IPS DF 19.7 (cell line): ENCODE data around the gene CDC34.

Source experiments
- DNase-seq: peaks from one replicate; pipeline ENCODE4 v3.0.0-alpha.2; 2013; ENCODE audit warnings: low read depth, low spot score

The CDC34 gene, protein sequence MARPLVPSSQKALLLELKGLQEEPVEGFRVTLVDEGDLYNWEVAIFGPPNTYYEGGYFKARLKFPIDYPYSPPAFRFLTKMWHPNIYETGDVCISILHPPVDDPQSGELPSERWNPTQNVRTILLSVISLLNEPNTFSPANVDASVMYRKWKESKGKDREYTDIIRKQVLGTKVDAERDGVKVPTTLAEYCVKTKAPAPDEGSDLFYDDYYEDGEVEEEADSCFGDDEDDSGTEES

DNA sequence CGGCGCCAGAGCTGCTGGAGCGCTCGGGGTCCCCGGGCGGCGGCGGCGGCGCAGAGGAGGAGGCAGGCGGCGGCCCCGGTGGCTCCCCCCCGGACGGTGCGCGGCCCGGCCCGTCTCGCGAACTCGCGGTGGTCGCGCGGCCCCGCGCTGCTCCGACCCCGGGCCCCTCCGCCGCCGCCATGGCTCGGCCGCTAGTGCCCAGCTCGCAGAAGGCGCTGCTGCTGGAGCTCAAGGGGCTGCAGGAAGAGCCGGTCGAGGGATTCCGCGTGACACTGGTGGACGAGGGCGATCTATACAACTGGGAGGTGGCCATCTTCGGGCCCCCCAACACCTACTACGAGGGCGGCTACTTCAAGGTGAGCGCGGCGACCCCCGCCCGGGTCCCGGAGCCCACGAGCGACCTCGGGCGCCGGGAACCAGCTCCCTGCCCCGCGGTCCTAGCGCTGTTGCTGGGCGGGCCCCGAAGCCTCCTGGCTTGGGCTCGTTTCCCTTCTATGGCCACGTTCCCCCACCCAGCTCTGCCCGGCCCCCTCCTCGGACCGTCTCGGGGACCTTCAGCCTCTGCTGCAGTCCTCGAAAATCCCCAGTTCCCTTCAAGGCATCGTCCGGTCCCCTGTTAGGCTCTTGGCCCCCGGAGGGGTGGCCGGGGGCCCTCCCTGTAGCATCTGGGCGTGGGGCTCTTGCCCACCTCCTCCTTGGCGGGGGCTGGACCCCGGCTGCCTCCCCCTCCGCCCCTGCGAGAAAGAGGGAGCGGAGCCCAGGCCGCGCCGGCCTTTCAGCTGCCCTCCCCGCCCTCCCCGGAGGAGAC is at the start of gene CDC34:
TSS of gene CDC34 (plus strand) at position 8 of the 808 bp plus-strand sequence. CDS start at position 180, 172 bp downstream.
- DNase-seq = no peak

DNA sequence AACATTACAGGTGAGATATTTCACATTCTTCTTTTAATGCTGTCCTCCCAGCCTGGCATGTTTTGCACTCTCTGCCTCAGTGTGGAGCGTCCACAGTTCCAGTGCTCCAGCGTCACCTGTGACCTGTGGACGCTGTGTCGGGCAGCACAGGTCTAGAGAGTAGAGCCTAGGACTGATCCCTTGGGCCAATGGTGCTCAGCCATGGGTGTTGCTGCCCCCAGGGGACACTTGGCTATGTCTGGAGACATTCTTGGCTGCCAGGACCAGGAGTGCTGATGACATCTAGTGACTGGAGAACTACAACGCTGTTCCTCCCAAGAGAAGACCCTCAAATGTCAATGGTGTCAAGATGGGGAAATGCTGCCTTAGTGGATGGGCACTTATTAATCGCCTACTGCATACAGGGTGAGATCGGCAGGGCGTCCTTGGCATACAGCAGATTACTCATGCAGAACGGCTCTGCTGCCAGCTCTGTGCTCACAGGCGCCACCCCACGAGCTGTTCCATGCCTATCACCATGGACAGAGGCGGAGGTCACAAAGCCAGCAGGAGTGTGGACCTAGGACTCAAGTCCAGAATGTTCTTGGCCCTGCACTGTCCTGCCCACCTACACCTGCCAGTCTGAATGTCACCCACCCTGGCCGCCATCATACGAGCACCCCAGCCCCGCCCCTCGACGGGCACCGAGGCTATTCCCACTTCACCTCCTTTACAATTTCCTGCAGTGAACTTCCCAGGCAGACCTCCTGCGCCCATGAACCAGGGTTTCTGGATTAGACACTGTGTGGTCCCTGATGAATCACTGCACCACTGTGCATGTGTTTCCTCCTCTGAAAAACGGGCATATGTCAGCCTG is 49.1 kb upstream of the CDC34 start:
- no peak for DNase-seq

DNA sequence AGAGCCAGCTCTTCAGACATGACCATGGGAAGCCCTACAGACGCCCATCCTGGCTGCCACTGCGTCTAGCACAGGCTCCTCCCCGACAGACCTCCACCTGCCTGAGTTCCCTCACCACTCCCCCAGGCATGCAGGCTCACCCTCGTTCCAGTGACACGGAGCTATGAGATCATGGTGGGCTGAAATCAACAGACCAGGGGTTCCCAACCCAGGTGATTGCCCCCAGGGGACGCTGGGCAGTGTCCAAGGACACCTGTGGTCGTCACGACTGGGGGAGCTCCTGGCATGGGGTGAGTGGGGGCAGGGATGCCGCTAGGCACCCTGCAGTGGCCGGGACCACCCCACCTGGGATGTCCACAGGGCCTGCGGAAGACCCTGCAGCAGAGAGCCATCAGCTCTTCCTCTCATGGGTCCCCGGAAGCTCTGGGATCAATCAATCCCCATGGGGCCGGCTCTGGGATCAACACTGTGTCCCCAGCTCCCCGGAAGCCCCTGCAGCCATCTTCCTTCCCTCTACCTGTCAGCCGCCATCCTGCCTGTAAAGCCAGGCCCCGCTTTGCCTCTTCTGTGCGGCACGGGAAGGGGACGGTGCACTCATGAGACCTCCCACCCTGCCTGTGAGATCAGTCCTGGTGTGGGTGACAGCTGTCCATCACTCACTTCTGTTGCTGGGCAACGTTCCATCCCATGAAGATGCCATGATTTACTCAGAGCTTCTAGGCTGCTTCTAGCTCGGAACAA is 48.1 kb upstream of the CDC34 start:
- DNase-seq = no peak

DNA sequence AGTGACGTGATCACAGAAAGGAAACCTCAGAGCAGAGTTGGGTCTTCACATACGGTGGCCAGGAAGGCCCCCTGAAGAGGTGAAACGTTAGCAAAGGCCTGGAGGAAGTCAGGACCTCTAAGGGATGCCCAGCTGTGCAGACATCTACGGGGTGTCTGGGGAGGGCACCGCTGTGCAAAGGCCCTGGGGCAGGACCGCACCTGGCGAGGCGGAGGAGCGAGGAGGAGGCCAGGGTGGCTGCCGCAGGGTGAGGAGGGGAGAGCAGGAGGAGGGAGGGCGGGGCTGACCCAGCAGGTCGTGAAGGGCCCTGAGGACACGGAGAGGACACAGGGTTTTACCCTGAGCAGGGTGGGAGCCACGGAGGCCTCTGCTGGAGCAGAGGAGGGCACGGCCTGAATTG is 47.1 kb upstream of the CDC34 start:
- DNase-seq = no peak

DNA sequence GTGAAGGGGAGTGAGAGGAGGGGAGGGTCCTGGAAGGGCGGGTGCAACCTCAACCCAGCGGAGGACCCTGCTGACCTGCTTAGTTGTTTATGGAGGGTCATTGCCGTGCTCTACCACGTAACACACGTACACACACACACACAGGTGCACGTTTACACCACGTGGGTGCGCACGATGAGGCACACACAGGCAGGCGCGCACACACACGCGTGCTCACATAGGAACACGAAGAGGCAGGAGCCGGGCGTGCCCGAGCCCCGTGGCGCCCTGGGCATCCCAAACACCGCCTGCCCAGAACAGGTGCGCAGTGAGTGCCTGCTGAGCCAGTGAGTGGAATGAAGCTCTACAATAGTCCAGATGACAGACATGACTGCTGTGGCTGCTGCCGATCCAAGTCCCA is 46.5 kb upstream of the CDC34 start:
- DNase-seq = no peak

DNA sequence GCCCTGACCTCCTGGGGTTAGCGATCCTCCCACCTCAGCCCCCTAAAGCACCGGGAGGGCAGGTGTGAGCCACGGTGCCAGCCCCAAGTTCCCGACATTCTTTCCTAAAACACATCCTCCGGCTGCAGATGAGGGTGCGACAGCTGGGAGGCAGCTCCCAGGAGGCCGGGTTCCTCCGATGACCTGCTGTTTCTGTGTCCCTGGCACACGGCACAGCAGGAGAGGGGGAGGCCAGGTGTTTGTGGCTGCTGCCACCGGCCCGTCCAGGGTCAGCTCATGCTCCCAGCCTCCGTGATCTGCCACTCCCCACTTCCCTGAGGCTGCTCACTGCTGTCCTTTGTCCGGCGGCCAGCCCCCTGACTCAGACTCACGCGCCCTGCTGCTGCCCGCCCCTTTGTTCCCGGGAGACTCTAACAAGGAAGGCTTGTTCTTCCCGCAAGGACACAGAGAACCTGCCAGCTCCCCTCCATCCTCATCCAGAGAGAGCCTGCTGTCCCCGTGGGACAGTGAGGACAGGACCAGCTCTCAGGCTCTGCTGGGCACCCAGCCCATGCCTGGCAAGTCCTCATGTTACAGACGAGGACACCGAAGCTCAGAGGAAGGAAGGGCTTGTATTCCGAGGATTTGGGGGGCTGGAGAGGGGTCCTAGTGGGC is 45.9 kb upstream of the CDC34 start:
- no peak for DNase-seq

DNA sequence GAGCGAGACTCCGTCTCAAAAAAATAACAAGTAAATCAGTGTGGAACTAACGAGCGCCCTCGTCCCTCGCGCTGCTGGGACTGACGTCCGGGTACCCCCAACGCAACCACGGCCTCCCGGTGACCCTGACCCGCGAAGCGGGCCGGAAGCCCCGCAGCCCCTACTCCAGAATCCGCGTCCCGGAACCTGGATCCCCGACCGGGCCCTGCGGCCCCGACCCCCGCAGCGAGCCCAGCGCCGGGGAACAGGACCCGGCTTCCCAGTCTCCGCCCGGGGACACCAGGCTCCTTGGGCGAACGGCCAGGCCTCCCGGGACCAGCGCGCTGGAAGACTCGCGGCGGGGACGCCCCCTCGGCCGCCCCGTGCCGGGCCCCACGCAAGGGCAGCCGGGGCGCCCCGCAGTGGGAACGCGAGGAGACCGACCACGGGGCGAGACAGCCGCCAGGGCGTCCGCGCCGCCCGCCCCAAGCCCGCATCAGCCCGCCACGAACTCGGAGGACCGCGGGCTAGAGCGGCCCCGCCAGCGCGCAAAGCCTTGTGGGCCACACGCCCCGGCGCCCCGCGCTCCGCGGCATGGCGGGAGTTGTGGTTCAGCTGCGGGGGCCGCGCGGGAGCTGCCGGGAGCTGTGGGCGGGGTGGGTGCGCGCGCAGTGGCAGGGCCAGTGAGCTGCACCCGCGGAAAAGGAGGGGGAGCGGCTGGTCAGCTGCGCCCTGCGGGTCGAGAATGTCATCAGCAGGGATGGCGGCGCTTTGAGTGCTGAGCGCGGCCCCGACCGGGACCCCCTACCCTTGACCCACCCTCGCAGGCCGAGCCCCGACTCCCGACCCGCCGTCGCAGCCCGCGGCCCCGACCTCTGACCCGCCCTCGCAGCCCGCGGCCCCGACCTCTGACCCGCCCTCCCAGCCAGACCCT is 42.8 kb upstream of the CDC34 start:
- DNase-seq = no peak

DNA sequence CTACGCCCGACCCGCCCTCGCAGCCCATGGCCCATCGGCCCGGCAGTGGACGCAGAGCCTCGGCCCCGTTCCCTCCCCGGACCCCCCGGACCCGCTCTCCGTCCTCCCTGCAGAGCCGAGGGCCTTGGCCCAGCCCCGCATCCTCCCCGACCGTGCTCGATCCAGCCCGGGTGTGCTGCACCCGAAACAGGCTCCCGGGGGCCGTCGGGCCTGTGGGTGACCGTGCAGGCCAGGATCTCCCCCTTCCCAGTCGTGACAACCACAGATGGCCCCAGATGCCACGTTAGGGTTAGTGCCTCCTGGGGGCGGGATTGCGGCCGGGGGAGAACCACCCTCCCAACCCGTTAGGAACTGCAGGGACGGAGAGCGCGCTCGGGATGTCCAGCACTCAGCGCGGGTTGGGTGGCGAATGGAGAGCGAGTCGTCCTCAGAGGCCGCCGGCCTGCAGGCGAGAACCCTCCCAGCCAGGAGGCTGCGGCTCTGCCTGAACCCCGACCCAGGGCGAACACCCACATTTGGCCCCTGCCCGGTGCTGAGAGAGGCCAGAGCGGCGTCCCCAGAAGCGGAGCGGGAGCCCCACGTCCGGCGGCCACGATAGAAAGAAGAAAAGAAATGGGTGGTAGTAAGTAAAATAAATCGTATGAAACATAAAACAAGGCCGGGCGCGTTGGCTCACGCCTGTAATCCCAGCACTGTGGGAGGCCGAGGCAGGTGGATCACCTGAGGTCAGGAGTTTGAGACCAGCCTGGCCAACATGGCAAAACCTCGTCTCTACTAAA is 42.0 kb upstream of the CDC34 start:
- no peak for DNase-seq

DNA sequence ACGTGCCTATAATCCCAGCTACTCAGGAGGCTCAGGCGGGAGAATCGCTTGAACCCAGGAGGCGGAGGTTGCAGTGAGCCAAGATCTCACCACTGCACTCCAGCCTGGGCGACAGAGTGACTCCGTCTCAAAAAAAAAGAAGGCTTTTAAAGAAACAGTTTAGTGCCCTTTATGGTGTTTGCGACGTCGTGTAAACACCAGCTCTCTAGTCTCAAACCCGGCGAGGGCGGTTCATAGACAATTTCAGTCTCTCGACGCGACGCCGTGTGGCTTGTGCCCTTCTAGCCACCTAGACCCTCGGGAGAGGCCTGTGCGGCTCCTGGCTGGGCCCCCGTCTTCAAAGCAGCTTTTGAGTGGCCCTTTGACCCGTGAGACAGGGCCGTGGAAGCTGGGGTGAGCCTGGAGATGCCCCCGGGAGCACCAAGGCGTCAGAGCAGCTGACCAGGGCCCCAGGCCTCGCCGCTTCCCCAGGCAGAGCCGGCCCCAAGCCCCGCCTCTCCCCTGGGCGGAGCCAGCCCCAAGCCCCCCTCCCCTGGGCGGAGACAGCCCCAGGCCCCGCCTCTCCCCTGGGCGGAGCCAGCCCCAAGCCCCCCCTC is 40.3 kb upstream of the CDC34 start:
- DNase-seq = no peak

DNA sequence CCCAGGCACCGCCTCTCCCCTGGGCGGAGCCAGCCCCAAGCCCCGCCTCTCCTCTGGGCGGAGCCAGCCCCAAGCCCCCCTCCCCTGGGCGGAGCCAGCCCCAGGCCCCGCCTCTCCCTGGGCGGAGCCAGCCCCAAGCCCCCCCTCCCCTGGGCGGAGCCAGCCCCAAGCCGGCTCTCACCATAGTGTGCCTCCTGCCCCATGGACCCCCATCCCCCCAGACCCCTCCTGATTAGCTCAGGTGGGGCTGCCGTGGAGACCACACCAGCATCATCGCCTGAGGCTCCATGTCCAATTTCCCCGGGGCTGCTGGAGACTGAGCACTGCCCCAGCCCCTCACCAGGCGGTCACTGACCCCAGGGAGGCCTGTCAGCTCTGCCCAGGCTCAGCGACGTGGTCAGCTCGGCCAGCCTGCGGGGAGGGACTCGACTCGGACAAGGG is 39.4 kb upstream of the CDC34 start:
- no peak for DNase-seq

DNA sequence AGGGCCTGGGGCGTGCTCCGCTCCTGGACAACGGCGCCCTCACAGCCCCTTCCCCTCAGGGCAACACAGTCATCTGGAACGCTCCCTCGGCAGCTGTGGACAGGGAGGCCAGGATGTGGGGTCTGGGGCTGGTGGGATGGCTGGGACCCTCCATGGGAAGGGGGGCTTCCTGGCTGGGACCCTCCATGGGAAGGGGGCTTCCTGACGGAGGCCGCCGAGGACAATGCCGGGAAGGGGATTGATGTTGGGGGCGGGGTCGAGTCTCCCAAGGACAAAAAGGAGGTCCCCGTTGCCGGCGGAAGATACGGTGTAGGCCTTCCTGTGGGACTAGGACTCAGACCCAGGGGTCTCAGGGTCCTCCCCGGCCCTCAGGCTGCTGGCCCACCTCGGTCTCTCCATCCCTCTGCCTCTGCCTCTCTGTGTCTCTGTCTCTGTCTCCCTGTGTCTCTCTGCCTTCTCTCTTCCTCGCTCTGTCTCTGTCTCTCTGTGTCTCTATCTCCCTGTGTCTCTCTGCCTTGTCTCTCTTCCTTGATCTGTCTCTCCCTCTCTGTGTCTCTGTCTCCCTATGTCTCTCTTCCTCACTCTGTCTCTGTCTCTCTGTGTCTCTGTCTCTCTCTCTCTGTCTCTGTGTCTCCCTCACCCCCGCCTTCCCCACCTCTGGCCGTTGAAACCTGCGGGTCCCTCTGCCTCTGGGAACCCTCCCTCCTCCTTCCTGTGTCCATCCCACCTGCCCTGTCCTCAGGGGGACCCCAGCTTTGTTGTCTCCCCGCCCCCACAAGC is 38.0 kb upstream of the CDC34 start:
- no peak for DNase-seq

DNA sequence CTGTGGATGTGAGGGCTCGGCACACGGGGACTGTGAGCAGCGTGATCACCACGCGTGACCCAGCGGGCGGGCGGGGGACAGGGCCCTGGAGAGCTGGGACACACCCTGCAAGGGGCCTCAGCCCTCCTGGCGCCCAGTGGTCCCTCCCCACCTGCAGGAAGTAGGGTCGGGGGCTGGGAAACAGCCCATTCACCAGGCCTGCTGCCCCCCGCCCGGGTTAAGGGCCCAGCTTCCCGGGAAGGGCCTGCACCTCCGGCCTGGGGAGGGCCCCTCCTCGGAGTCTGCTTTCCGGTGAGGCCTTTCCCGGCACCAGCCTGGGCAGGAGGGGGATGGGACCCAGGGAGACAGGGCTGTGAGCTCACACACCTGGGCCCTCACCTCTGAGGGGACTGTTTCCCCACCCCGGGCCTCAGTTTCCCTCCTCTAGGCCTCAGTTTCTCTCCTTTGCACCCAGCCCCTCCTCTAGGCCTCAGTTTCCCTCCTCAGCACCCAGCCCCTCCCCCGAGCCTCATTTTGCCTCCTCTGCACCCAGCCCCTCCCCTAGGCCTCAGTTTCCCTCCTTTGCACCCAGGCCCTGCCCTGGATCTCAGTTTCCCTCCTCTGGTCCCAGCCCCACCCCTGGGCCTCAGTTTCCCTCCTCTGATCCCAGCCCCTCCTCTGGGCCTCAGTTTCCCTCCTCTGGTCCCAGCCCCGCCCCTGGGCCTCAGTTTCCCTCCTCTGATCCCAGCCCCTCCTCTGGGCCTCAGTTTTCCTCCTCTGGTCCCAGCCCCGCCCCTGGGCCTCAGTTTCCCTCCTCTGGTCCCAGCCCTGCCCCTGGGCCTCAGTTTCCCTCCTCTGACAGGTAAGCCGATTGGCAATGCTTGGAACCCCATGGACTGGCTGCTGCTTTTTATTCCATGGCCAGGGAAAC is 37.1 kb upstream of the CDC34 start:
- DNase-seq = no peak

DNA sequence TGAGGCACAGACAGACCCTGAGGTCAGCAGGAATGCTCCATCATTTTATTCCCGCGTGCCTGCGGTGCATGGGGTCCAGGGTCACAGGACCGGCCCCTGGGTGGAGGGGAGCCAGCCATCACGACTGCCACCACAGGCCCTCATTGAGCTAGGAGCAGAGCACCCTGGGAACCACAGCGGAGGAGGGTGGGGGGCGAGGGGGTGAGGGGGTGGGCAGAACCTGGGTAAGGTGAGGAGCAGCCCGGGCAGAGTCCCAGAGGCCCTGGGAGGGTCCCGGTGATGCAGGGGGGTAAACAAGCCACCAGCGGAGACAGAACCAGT is 36.5 kb upstream of the CDC34 start:
- no peak for DNase-seq

DNA sequence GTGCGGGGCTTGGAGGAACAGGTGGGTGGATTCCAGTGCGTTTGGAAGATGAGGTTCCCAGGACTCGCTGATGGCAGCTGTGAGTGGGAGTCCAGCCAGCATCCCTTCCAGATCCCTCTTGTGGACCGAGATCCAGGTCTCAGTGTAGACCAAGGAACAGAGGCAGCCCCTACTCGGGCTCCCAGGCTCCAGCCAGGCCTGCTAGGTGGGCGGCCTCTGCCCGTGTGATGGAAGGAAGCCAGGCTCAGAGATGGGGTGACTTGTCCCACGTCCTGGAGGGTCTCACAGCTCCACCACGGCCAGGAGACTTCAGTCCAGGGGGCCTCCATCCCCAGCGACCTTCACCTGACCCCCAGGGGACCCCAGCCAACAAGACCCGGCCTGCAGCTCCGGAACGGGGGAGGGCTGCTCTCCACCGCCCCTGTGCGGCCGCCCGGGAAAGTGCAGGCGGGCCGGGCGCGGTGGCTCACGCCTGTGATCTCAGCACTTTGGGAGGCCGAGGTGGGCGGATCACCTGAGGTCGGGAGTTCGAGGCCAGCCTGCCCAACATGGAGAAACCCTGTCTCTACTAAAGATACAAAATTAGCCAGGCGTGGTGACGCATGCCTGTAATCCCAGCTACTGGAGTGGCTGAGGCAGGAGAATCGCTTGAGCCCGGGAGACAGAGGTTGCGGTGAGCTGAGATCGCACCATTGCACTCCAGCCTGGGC is 36.0 kb upstream of the CDC34 start:
- DNase-seq = no peak

DNA sequence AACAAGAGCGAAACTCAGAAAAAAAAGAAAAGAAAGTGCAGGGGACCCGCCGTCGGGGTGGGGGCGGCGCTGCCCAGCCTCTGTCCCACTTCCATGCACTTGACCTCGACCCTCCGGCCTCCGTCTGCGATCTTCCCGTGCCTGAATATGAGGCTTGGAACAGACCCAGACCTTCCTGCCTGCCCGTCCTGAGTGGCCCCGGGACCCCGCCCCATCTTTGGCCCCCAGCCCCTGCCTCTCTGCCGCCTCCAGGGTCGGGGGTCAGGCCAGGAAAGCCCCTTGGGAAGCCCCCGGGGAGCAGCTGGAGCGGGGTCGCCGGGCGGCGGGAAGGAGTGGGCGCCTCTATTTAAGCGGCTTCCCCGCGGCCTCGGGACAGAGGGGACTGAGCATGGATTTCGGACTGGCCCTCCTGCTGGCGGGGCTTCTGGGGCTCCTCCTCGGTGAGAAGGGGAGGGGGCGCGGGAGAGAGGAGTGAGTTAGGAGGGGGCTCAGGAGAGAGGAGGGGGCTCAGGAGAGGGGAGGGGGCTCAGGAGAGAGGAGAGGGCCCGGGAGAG is 35.4 kb upstream of the CDC34 start, which contains the start of gene MADCAM1:
TSS of gene MADCAM1 (plus strand) at position 375 of the 554 bp plus-strand sequence. CDS start at position 389, 14 bp downstream.
- no peak for DNase-seq

DNA sequence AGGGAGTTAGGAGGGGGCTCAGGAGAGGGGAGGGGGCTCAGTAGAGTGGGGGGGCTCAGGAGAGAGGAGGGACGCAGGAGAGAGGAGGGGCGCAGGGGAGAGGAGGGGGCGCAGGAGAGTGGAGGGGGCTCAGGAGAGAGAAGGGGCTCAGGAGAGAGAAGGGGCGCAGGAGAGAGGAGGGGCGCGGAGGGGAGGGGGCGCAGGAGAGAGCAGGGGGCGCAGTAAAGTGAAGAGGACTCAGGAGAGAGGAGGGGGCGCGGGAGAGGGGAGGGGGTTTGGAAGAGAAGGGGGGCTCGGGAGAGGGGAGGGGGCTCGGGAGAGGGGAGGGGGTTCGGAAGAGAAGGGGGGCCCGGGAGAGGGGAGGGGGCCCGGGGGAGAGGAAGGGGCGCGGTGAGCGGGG is 34.6 kb upstream of the CDC34 start:
- DNase-seq = no peak
